Upper lobe of left lung (tissue), 6 donors: ENCODE data around the gene NEUROG3. TPM values are rescaled to one million over a fixed set of nuclear protein-coding genes. Genes with fewer than 3 reads are reported as not detected.

Source experiments
- ATAC-seq, 2 donors: fragments of 200-7000 bp; cut with Tn5 transposase; one replicate each; pipeline ENCODE4 v1.9.1; 2022; ENCODE audit warnings: mild to moderate bottlenecking in 2 of 2, moderate library complexity in 2 of 2; ENCODE audit not compliant: low FRiP score in 2 of 2
- DNase-seq, 2 donors: peaks; one replicate each; pipeline ENCODE4 v3.0.0-alpha.2; 2019 to 2020
- H3K27ac ChIP-seq, 4 donors: fragments of 200-600 bp; sonication (generic); one replicate each; pipeline ENCODE4 v1.5.1; 2016 to 2019
- H3K27me3 ChIP-seq, 4 donors: fragments of 200-600 bp; sonication (generic); one replicate each; pipeline ENCODE4 v1.5.1; 2017 to 2019
- H3K36me3 ChIP-seq, 4 donors: fragments of 200-600 bp; sonication (generic); one replicate each; pipeline ENCODE4 v1.5.1; 2016 to 2019
- H3K4me1 ChIP-seq, 4 donors: fragments of 200-600 bp; sonication (generic); one replicate each; pipeline ENCODE4 v1.5.1; 2018 to 2019
- H3K4me3 ChIP-seq, 4 donors: fragments of 200-600 bp; sonication (generic); one replicate each; pipeline ENCODE4 v1.5.1; 2017 to 2019; ENCODE audit warnings: mild to moderate bottlenecking in 2 of 4, moderate library complexity in 1 of 4
- H3K9me3 ChIP-seq, 4 donors: fragments of 200-600 bp; sonication (generic); one replicate each; pipeline ENCODE4 v1.5.1; 2018 to 2019
- CTCF ChIP-seq, 6 experiments: fragments of 450-650 bp in 4 of 6; fragments of 200-600 bp in 2 of 6; sonication (generic) in 2 of 6; IDR thresholded peaks; one replicate each; pipeline ENCODE4 v1.5.1; 2016 to 2019; ENCODE audit warnings: antibody characterized with exemption in 6 of 6
- EP300 ChIP-seq, 4 donors: sonication (generic); formaldehyde crosslinking; IDR thresholded peaks; one replicate each; pipeline ENCODE4 v1.5.1; 2017; ENCODE audit warnings: antibody characterized with exemption in 4 of 4, control low read depth in 2 of 4
- POLR2A ChIP-seq, 4 donors: fragments of 450-650 bp; IDR thresholded peaks; one replicate each; pipeline ENCODE4 v1.5.1; 2016 to 2017; ENCODE audit warnings: antibody characterized with exemption in 4 of 4, mild to moderate bottlenecking in 2 of 4
- POLR2AphosphoS5 ChIP-seq, 2 donors: sonication (generic); formaldehyde crosslinking; IDR thresholded peaks; one replicate each; pipeline ENCODE4 v1.5.1; 2017; ENCODE audit warnings: antibody characterized with exemption in 2 of 2
- WGBS, 2 donors: methylation state at CpG; one replicate each; pipeline ENCODE4 v1.1.5; 2017 to 2018; 5-methylcytosine and 5-hydroxymethylcytosine counted together
- total RNA-seq, 6 donors: library from RNA; depleted of rRNA in 4 of 6; stranded (reverse); fragments of >200 nt in 4 of 6; gene quantifications; one replicate each; pipeline versions ENCODE4 v1.1.0 to v1.2.1, GENCODE V29; 2016 to 2021
- donor health status: DM: no; HTN: no; CAD: no; lungs with moderate emphysema.
- donor health status: DM: no; HTN: yes; CAD: no; lungs with severe emphysema.

NEUROG3 gene
- total RNA-seq, 6 donors from 2014 or later: not detected

DNA sequence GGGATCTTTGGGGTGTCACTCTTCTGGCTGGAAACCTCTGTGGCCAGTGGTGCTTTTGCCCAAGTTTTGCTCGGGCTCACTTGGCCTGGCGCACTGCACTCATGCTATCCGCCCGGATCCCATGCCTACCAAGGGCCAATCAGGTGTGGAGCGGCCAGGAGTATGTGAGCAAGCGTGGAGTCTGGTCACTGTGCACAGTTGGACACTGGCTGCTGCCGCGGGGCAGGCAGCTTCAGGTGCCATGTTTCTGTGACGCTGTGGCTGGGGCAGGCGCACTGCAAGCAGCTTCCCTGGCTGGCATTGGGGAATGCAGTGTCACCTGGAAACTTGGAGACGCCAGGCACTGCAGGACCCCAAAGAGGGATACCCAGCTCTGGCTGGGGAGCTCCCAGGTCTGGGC is 45.3 kb downstream of the NEUROG3 start:
- no peak for TF ChIP-seq POLR2A (IDR thresholded peaks at IDR 0.05)
- TF ChIP-seq POLR2AphosphoS5 (IDR thresholded peaks at IDR 0.05): no peak
- TF ChIP-seq EP300 (IDR thresholded peaks at IDR 0.05): no peak
- TF ChIP-seq CTCF (IDR thresholded peaks at IDR 0.05): no peak
- no peaks in the 10 kb centered on the region for H3K4me1 ChIP-seq
- DNase-seq (peak in 1 of 2 donors; percentile 37), ATAC-seq (peak in 1 of 2 donors; percentile 57)
- no peaks in the 10 kb centered on the region for H3K9me3 ChIP-seq
- no peak overlapping the region for H3K27ac ChIP-seq
- H3K4me3 ChIP-seq: no peak overlapping the region
- H3K27me3 ChIP-seq: no peaks in the 10 kb centered on the region
- 86 to 96% methylated on average over 4 to 11 of the region's 11 CpGs for WGBS, 2 donors
- H3K36me3 ChIP-seq: no peaks in the 10 kb centered on the region

Other genes starting within 250 kb of the NEUROG3 start
- gene TACR2, start 156.5 kb downstream of the NEUROG3 start, total RNA-seq: 1 to 10 TPM in 2 of 6 donors, under 1 TPM in 1, not detected in 3; 0.94 to 1.4 (median 1.2) TPM
- 10 to 100 TPM; 19.9 to 69.5 (median 63.0) TPM for gene TSPAN15, start 122.0 kb downstream of the NEUROG3 start, total RNA-seq
- gene FAM241B, start 56.8 kb upstream of the NEUROG3 start, total RNA-seq: 1 to 10 TPM in 5 of 6 donors, not detected in 1; 3.1 to 7.7 (median 6.5) TPM
- gene COL13A1, start 228.5 kb upstream of the NEUROG3 start, total RNA-seq: 10 to 100 TPM in 3 of 6 donors, 1 to 10 TPM in 3; 4.3 to 21.2 (median 10.4) TPM